Smooth muscle cell (in vitro differentiated cells): ENCODE measurements around the gene RNPEP. TPM values are rescaled to one million over a fixed set of nuclear protein-coding genes. Genes with fewer than 3 reads are reported as not detected.
A peak's percentile ranks its signal among the peaks of the same experiment; 100 is the strongest.

Experiments
- DNase-seq: peaks from one replicate; lab custom pipeline; 2025; ENCODE audit not compliant: unreplicated experiment; lab: John Stamatoyannopoulos, UW
- H2AFZ ChIP-seq: fragments of 200-600 bp; sonication (generic); 2 replicates; pipeline ENCODE4 v1.6.0; 2016; ENCODE audit warnings: antibody characterized with exemption, low read depth, mild to moderate bottlenecking
- H3F3A ChIP-seq: fragments of 200-600 bp; sonication (generic); 2 replicates; pipeline ENCODE4 v1.6.0; 2017; ENCODE audit warnings: antibody characterized with exemption, low read depth
- H3K27ac ChIP-seq: fragments of 200-600 bp; sonication (generic); 2 replicates; pipeline ENCODE4 v1.5.1; 2016; ENCODE audit warnings: low read depth, mild to moderate bottlenecking
- H3K27me3 ChIP-seq: fragments of 200-600 bp; sonication (generic); 2 replicates; pipeline ENCODE4 v1.6.1; 2016; ENCODE audit warnings: low read depth, mild to moderate bottlenecking
- H3K36me3 ChIP-seq: fragments of 200-600 bp; sonication (generic); 2 replicates; pipeline ENCODE4 v1.5.1; 2016; ENCODE audit warnings: low read depth
- H3K4me1 ChIP-seq: fragments of 200-600 bp; sonication (generic); 2 replicates; pipeline ENCODE4 v1.5.1; 2016; ENCODE audit warnings: low read depth
- H3K4me2 ChIP-seq: fragments of 200-600 bp; sonication (generic); 2 replicates; pipeline ENCODE4 v1.6.0; 2016; ENCODE audit warnings: mild to moderate bottlenecking
- H3K4me3 ChIP-seq: fragments of 200-600 bp; sonication (generic); 2 replicates; pipeline ENCODE4 v1.5.1; 2016; ENCODE audit warnings: mild to moderate bottlenecking
- H3K79me2 ChIP-seq: fragments of 200-600 bp; sonication (generic); 2 replicates; pipeline ENCODE4 v1.6.0; 2016; ENCODE audit warnings: low read depth, mild to moderate bottlenecking
- H3K9ac ChIP-seq: fragments of 200-600 bp; sonication (generic); 2 replicates; pipeline ENCODE4 v1.6.0; 2016; ENCODE audit warnings: low read depth
- H3K9me3 ChIP-seq: fragments of 200-600 bp; sonication (generic); replicated peaks from 2 replicates; pipeline ENCODE4 v1.5.1; 2016; ENCODE audit warnings: low read depth
- H4K20me1 ChIP-seq: fragments of 200-600 bp; sonication (generic); 2 replicates; pipeline ENCODE4 v1.6.0; 2016; ENCODE audit warnings: low read depth
- WGBS: methylation state at CpG from one replicate; pipeline ENCODE4 v1.1.7; 2016; ENCODE audit warnings: low lambda C conversion rate; 5-methylcytosine and 5-hydroxymethylcytosine counted together
- polyA plus RNA-seq: library from polyadenylated mRNA; unstranded; fragments of >200 nt; fragmentation: Nextera tagmentation; extraction: Ambion mirVana; gene quantifications from 2 replicates; pipeline ENCODE4 v1.2.1, GENCODE V29; 2016
- total RNA-seq: library from RNA; depleted of rRNA; stranded (reverse); fragments of >200 nt; gene quantifications from 2 replicates; pipeline ENCODE4 v1.2.3, GENCODE V29; 2014
- TF ChIP-seq, protein P1 (sequence below): fragments of 200-600 bp; sonication (generic); IDR thresholded peaks from 2 replicates; pipeline ENCODE4 v1.5.1; 2017; ENCODE audit warnings: borderline replicate concordance, mild to moderate bottlenecking, antibody characterized with exemption; ENCODE audit not compliant: insufficient read depth, poor library complexity, severe bottlenecking

The RNPEP gene
- total and polyA plus RNA-seq, 2 experiments from 2014 or later: 53.4 to 59.0 TPM

DNA sequence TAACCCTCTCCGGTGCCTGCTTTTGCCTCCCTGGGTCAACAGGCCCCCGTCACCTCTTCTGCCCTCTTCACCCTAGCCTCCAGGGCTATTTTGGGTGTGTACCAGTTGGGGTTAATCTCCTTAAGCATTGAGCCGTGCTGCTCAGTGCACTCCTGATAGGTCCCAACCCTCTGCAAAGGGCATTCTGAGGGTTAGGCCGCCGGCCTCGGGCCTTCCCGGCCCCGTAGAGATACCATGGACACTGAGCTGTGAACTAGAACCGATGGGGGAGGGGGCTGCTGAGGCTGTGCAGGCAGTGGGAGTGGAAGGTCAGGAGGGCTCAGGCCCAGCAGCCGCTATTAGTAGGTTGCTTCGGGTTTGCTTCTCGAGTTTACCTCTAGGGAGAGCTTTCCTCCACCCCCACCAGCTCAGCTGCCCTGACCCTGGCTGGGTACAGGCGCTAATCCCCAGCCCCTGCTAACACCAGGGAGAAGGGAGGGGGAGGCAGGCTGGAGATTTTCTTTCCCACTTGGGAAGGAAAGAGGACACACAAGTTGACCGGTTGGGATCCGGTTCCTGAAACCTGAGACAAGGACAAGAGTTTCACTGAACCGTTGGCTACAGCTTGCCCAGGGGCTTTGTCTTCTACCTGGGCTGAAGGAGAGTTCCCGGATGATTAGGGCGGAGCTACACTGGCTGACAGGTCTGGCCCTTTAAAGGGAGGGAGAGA lies 40.9 kb upstream of the RNPEP start:
- 22% methylated on average over 18 of the region's 18 CpGs for WGBS
- TF ChIP-seq, protein P1, sequence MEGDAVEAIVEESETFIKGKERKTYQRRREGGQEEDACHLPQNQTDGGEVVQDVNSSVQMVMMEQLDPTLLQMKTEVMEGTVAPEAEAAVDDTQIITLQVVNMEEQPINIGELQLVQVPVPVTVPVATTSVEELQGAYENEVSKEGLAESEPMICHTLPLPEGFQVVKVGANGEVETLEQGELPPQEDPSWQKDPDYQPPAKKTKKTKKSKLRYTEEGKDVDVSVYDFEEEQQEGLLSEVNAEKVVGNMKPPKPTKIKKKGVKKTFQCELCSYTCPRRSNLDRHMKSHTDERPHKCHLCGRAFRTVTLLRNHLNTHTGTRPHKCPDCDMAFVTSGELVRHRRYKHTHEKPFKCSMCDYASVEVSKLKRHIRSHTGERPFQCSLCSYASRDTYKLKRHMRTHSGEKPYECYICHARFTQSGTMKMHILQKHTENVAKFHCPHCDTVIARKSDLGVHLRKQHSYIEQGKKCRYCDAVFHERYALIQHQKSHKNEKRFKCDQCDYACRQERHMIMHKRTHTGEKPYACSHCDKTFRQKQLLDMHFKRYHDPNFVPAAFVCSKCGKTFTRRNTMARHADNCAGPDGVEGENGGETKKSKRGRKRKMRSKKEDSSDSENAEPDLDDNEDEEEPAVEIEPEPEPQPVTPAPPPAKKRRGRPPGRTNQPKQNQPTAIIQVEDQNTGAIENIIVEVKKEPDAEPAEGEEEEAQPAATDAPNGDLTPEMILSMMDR: no peak
- H3K4me1 ChIP-seq: peaks cover 31% of the 10 kb centered on the region
- H3K9ac ChIP-seq: peak overlapping the region; percentile 30
- H3K9me3 ChIP-seq: no peaks in the 10 kb centered on the region
- peaks cover 14% of the 10 kb centered on the region for H3K79me2 ChIP-seq
- H2AFZ ChIP-seq: peak overlapping the region; percentile 30
- no peak overlapping the region for H3K4me3 ChIP-seq
- H3K27ac ChIP-seq: peak overlapping the region; percentile 28
- H4K20me1 ChIP-seq: no peaks in the 10 kb centered on the region
- peaks cover 9% of the 10 kb centered on the region for H3F3A ChIP-seq
- no peaks in the 10 kb centered on the region for H3K36me3 ChIP-seq
- DNase-seq: no peak
- H3K4me2 ChIP-seq: peak overlapping the region; percentile 63
- no peaks in the 10 kb centered on the region for H3K27me3 ChIP-seq

DNA sequence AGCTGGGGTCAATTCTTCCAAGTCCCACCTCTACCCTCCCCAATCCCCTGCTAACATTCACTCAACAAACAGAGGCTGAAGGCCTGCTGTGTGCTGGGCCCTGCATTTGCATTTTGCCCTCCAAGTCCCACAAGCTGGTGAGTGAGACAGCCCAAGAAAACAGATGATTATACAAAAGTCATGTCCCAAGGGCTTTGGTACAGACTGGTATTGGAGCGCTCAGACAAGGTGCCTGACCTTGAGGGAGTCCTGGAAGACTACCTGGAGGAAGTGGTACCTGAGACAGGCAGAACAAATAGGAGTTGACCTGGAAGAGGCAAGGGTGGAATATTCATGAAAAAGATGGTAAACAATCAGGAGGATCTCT lies 40.3 kb upstream of the RNPEP start:
- Histone ChIP-seq H3K36me3 (no peaks in the 10 kb centered on the region), H3K4me2 (peak overlapping the region; percentile 63), H4K20me1 (no peaks in the 10 kb centered on the region), H2AFZ (peak overlapping the region; percentile 30), H3K9ac (peak overlapping the region; percentile 30), H3F3A (peaks cover 9% of the 10 kb centered on the region), H3K79me2 (peaks cover 14% of the 10 kb centered on the region), H3K9me3 (no peaks in the 10 kb centered on the region), H3K27me3 (no peaks in the 10 kb centered on the region), H3K27ac (peak overlapping the region; percentile 28), H3K4me3 (no peak overlapping the region), H3K4me1 (peaks cover 34% of the 10 kb centered on the region)
- TF ChIP-seq, protein P1: no peak
- DNase-seq: no peak
- 96% methylated on average over 1 of the region's 1 CpG for WGBS

DNA sequence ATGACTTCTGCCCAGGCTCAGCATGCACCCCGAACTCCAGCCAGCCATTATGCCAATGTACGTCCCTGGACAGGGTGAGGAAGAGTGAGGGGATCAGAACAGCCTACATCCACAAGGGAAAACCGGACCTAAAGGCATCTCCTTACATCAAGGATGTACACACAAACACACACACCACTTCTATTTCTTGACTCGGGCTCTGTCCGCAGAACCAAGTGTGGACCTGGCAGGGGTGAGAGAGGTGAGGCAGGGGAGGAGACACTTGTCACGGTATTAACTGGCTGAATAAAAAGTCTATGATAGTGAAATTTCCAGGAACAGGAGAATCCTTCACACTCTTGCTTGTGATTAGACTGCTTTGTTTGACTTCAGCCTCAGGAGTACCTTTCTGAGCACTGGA lies 38.4 kb upstream of the RNPEP start:
- DNase-seq: no peak
- peaks cover 5% of the 10 kb centered on the region for H3F3A ChIP-seq
- H3K79me2 ChIP-seq: peaks cover 14% of the 10 kb centered on the region
- H3K9ac ChIP-seq: no peak overlapping the region
- no peaks in the 10 kb centered on the region for H3K9me3 ChIP-seq
- TF ChIP-seq, protein P1: no peak
- H4K20me1 ChIP-seq: no peaks in the 10 kb centered on the region
- H2AFZ ChIP-seq: no peak overlapping the region
- H3K4me3 ChIP-seq: no peak overlapping the region
- peak overlapping the region; percentile 92 for H3K4me2 ChIP-seq
- H3K4me1 ChIP-seq: peaks cover 34% of the 10 kb centered on the region
- WGBS: 91% methylated on average over 6 of the region's 6 CpGs
- no peak overlapping the region for H3K27ac ChIP-seq
- no peaks in the 10 kb centered on the region for H3K36me3 ChIP-seq
- H3K27me3 ChIP-seq: no peaks in the 10 kb centered on the region

- Histone ChIP-seq H3K9me3 (no peaks in the 10 kb centered on the region), H3K4me2 (peak overlapping the region; percentile 92), H3K9ac (no peak overlapping the region), H2AFZ (no peak overlapping the region), H3K4me3 (peak overlapping the region; percentile 55), H3F3A (no peaks in the 10 kb centered on the region), H3K79me2 (peaks cover 14% of the 10 kb centered on the region), H3K4me1 (peaks cover 34% of the 10 kb centered on the region), H4K20me1 (no peaks in the 10 kb centered on the region), H3K36me3 (no peaks in the 10 kb centered on the region), H3K27ac (no peak overlapping the region), H3K27me3 (no peaks in the 10 kb centered on the region)
- no peak for DNase-seq
- 41% methylated on average over 2 of the region's 3 CpGs for WGBS
- TF ChIP-seq, protein P1: no peak
Measured at GRCh38 chr1:201944639-201945038, 37.8 kb upstream of the RNPEP start.
